IMR-90 (cell line): ENCODE measurements around the gene JAKMIP1. TPM values are rescaled to one million over a fixed set of nuclear protein-coding genes. Genes with fewer than 3 reads are reported as not detected.

Source experiments
- ATAC-seq: fragments of 200-7000 bp; cut with Tn5 transposase; 2 replicates; pipeline ENCODE4 v1.9.1; 2020; ENCODE audit warnings: low read depth, mild to moderate bottlenecking, moderate library complexity
- BruUV-seq: library from RNA; stranded (reverse); fragments of 400-500 nt; replicated peaks from 2 replicates; lab custom pipeline; 2021; lab: Mats Ljungman, UMichigan
- CTCF ChIA-PET: fragments of 300-600 bp; formaldehyde crosslinking; extraction: SDS; loops from one replicate; lab custom pipeline; 2021; ENCODE audit warnings: antibody characterized with exemption; lab: Yijun Ruan, JAX
- POLR2A ChIA-PET: fragments of 300-600 bp; sonication (Branson Sonifier 250); formaldehyde crosslinking; loops from one replicate; lab custom pipeline; 2022; ENCODE audit warnings: antibody characterized with exemption; ENCODE audit not compliant: unreplicated experiment; lab: Charles Lee
- DNase-seq: peaks from one replicate; pipeline ENCODE4 v3.0.0; 2013
- H2AFZ ChIP-seq: replicated peaks from 2 replicates; pipeline ENCODE3; 2013; ENCODE audit warnings: low read length, mild to moderate bottlenecking; ENCODE audit not compliant: poor library complexity
- H2AK5ac ChIP-seq: 2 replicates; pipeline ENCODE4 v1.6.1; 2013; ENCODE audit warnings: low read depth, low read length, inconsistent platforms
- H2AK9ac ChIP-seq: replicated peaks from 2 replicates; pipeline ENCODE3; 2013; ENCODE audit warnings: mild to moderate bottlenecking, low read depth, low read length, moderate library complexity; ENCODE audit not compliant: poor library complexity
- H2BK120ac ChIP-seq: 2 replicates; pipeline ENCODE4 v1.6.1; 2013; ENCODE audit warnings: low read depth, low read length, inconsistent platforms
- H2BK15ac ChIP-seq: 3 replicates; pipeline ENCODE4 v1.6.1; 2013; ENCODE audit warnings: low read depth, low read length, inconsistent platforms
- H2BK20ac ChIP-seq: 2 replicates; pipeline ENCODE4 v1.6.1; 2013; ENCODE audit warnings: low read depth, mild to moderate bottlenecking, inconsistent platforms, low read length, moderate library complexity
- H2BK5ac ChIP-seq: 2 replicates; pipeline ENCODE4 v1.6.1; 2013; ENCODE audit warnings: mild to moderate bottlenecking, low read depth, low read length, inconsistent platforms; ENCODE audit not compliant: poor library complexity, severe bottlenecking
- H3K14ac ChIP-seq: replicated peaks from 2 replicates; pipeline ENCODE4 v1.6.1; 2013; ENCODE audit warnings: low read depth, low read length, inconsistent platforms
- H3K18ac ChIP-seq: 2 replicates; pipeline ENCODE4 v1.6.1; 2013; ENCODE audit warnings: low read depth, low read length, control low read depth
- H3K23ac ChIP-seq: 2 replicates; pipeline ENCODE4 v1.6.1; 2013; ENCODE audit warnings: low read depth, low read length, inconsistent platforms
- H3K27ac ChIP-seq: 2 replicates; pipeline ENCODE4 v1.5.1; 2013; ENCODE audit warnings: mild to moderate bottlenecking, control low read depth, low read length; ENCODE audit not compliant: insufficient read depth
- H3K27me3 ChIP-seq: 2 replicates; pipeline ENCODE4 v1.6.1; 2013; ENCODE audit warnings: low read length; ENCODE audit not compliant: control insufficient read depth, insufficient read depth
- H3K36me3 ChIP-seq: 2 replicates; pipeline ENCODE4 v1.6.1; 2013; ENCODE audit warnings: low read length, mixed read lengths; ENCODE audit not compliant: control insufficient read depth, insufficient read depth
- H3K4ac ChIP-seq: 2 replicates; pipeline ENCODE4 v1.6.1; 2013; ENCODE audit warnings: low read depth, low read length, inconsistent platforms
- H3K4me1 ChIP-seq: 2 replicates; pipeline ENCODE4 v1.6.1; 2013; ENCODE audit warnings: low read length, mixed read lengths; ENCODE audit not compliant: control insufficient read depth, insufficient read depth
- H3K4me2 ChIP-seq: 2 replicates; pipeline ENCODE4 v1.6.1; 2013; ENCODE audit warnings: low read depth, mild to moderate bottlenecking, control low read depth, low read length, moderate library complexity
- H3K4me3 ChIP-seq: 2 replicates; pipeline ENCODE4 v1.5.1; 2013; ENCODE audit warnings: low read depth, mild to moderate bottlenecking, control low read depth, low read length, moderate library complexity; ENCODE audit not compliant: insufficient read depth
- H3K56ac ChIP-seq: 2 replicates; pipeline ENCODE4 v1.6.1; 2013; ENCODE audit warnings: low read length, inconsistent platforms; ENCODE audit not compliant: insufficient read depth; ENCODE audit errors: extremely low read depth
- H3K79me1 ChIP-seq, 2 experiments: 2 replicates each; pipeline ENCODE4 v1.6.1; 2013; ENCODE audit warnings: low read length in 2 of 2, inconsistent platforms in 1 of 2, low read depth in 1 of 2
- H3K9ac ChIP-seq: 2 replicates; pipeline ENCODE4 v1.6.1; 2013; ENCODE audit warnings: low read depth, low read length, control low read depth
- H3K9me1 ChIP-seq: 2 replicates; pipeline ENCODE4 v1.6.1; 2013; ENCODE audit warnings: low read length, inconsistent platforms; ENCODE audit not compliant: insufficient read depth
- H3K9me3 ChIP-seq: 2 replicates; pipeline ENCODE4 v1.6.1; 2013; ENCODE audit warnings: low read length; ENCODE audit not compliant: control insufficient read depth, insufficient read depth
- H4K20me1 ChIP-seq: 2 replicates; pipeline ENCODE4 v1.6.1; 2013; ENCODE audit warnings: low read length, inconsistent platforms; ENCODE audit not compliant: insufficient read depth
- H4K5ac ChIP-seq: 2 replicates; pipeline ENCODE4 v1.6.1; 2013; ENCODE audit warnings: mild to moderate bottlenecking, low read depth, low read length, control low read depth
- H4K8ac ChIP-seq, 2 experiments: 2 replicates each; pipeline ENCODE4 v1.6.1; 2013; ENCODE audit warnings: low read depth in 2 of 2, low read length in 2 of 2, control low read depth in 1 of 2, inconsistent platforms in 1 of 2
- H4K91ac ChIP-seq: 2 replicates; pipeline ENCODE4 v1.6.1; 2013; ENCODE audit warnings: low read depth, low read length, inconsistent platforms; ENCODE audit not compliant: insufficient read depth
- BHLHE40 ChIP-seq: fragments of 150-350 bp; IDR thresholded peaks from 2 replicates; pipeline ENCODE4 v1.6.1; 2016; ENCODE audit warnings: mild to moderate bottlenecking, low read depth, low read length
- CEBPB ChIP-seq: IDR thresholded peaks from 2 replicates; pipeline ENCODE4 v1.6.1; 2012; ENCODE audit warnings: low read depth, low read length, improper control_type of control experiment
- CHD1 ChIP-seq: IDR thresholded peaks from 2 replicates; pipeline ENCODE4 v1.6.1; 2012; ENCODE audit warnings: low read depth, low read length, improper control_type of control experiment
- CTCF ChIP-seq: conservative IDR thresholded peaks from 2 replicates; pipeline ENCODE4 v1.5.1; 2012; ENCODE audit warnings: mild to moderate bottlenecking, low read depth, low read length, improper control_type of control experiment
- FOS ChIP-seq: fragments of 150-350 bp; IDR thresholded peaks from 2 replicates; pipeline ENCODE4 v1.6.1; 2016; ENCODE audit warnings: low read depth, low read length
- MAFK ChIP-seq: IDR thresholded peaks from 2 replicates; pipeline ENCODE4 v1.6.1; 2012; ENCODE audit warnings: low read depth, low read length, improper control_type of control experiment
- MAZ ChIP-seq: IDR thresholded peaks from 2 replicates; pipeline ENCODE4 v1.6.1; 2012; ENCODE audit warnings: low read depth, mild to moderate bottlenecking, low read length, improper control_type of control experiment, moderate library complexity, borderline replicate concordance
- MXI1 ChIP-seq: IDR thresholded peaks from 2 replicates; pipeline ENCODE4 v1.6.1; 2012; ENCODE audit warnings: low read depth, mild to moderate bottlenecking, low read length, moderate library complexity, borderline replicate concordance
- NFE2L2 ChIP-seq: fragments of 150-350 bp; IDR thresholded peaks from 2 replicates; pipeline ENCODE4 v1.6.1; 2016; ENCODE audit warnings: low read depth, mild to moderate bottlenecking, low read length
- POLR2A ChIP-seq: IDR thresholded peaks from 2 replicates; pipeline ENCODE4 v1.6.1; 2012; ENCODE audit warnings: mild to moderate bottlenecking, low read depth, low read length
- RAD21 ChIP-seq: IDR thresholded peaks from 2 replicates; pipeline ENCODE4 v1.6.1; 2012; ENCODE audit warnings: low read length, improper control_type of control experiment
- RCOR1 ChIP-seq: IDR thresholded peaks from 2 replicates; pipeline ENCODE4 v1.6.1; 2012; ENCODE audit warnings: mild to moderate bottlenecking, low read length, improper control_type of control experiment; ENCODE audit not compliant: insufficient replicate concordance
- RFX5 ChIP-seq: IDR thresholded peaks from 2 replicates; pipeline ENCODE4 v1.8.0; 2012; ENCODE audit warnings: low read depth, mild to moderate bottlenecking, low read length, moderate library complexity
- SMC3 ChIP-seq: fragments of 150-350 bp; IDR thresholded peaks from 2 replicates; pipeline ENCODE4 v1.6.1; 2016; ENCODE audit warnings: low read depth, mild to moderate bottlenecking, antibody characterized with exemption, low read length, moderate library complexity
- WGBS, 2 experiments: methylation state at CpG; one replicate each; pipeline versions ENCODE4 v1.1.5 to v1.1.7; 2013; ENCODE audit warnings: missing lambda C conversion rate in 2 of 2; ENCODE audit not compliant: insufficient read length in 1 of 2; ENCODE audit errors: extremely low coverage in 2 of 2; 5-methylcytosine and 5-hydroxymethylcytosine counted together
- dilution Hi-C: fragments of 300-500 bp; cut with HindIII; formaldehyde crosslinking; loops from one replicate; pipeline ENCODE4 v1.14.3; 2018; ENCODE audit warnings: low sequenced_read_pairs; ENCODE audit not compliant: unreplicated experiment
- in situ Hi-C: fragments of 300-500 bp; cut with MboI; formaldehyde crosslinking; loops from 3 replicates; pipeline ENCODE4 v1.14.3; 2019; ENCODE audit warnings: low sequenced_read_pairs, inconsistent platforms, mixed read lengths
- intact Hi-C: fragments of 100-400 bp; cut with micrococcal nuclease; formaldehyde crosslinking; loops from 2 replicates; pipeline ENCODE4 v1.10.0; 2022
- polyA plus RNA-seq, 3 experiments: library from polyadenylated mRNA; depleted of rRNA; stranded (reverse); fragments of >200 nt; gene quantifications; 2 replicates each; pipeline ENCODE4 v1.2.3, GENCODE V29; 2012; ENCODE audit warnings: low replicate concordance in 1 of 3
- total RNA-seq: library from RNA; depleted of rRNA; stranded (reverse); fragments of >200 nt; gene quantifications from 2 replicates; pipeline ENCODE4 v1.2.3, GENCODE V29; 2012
- TF ChIP-seq, protein P1 (sequence below): fragments of 150-350 bp; IDR thresholded peaks from 2 replicates; pipeline ENCODE4 v1.6.1; 2016; ENCODE audit warnings: low read depth, mild to moderate bottlenecking, low read length, moderate library complexity, borderline replicate concordance
- TF ChIP-seq, protein P2 (sequence below): fragments of 150-350 bp; IDR thresholded peaks from 2 replicates; pipeline ENCODE4 v1.6.1; 2017; ENCODE audit warnings: mild to moderate bottlenecking, antibody characterized with exemption, low read length, low read depth

Gene JAKMIP1
- total and polyA plus RNA-seq, 2 of the 4 experiments (the other 2 are of a cell fraction): not detected

DNA sequence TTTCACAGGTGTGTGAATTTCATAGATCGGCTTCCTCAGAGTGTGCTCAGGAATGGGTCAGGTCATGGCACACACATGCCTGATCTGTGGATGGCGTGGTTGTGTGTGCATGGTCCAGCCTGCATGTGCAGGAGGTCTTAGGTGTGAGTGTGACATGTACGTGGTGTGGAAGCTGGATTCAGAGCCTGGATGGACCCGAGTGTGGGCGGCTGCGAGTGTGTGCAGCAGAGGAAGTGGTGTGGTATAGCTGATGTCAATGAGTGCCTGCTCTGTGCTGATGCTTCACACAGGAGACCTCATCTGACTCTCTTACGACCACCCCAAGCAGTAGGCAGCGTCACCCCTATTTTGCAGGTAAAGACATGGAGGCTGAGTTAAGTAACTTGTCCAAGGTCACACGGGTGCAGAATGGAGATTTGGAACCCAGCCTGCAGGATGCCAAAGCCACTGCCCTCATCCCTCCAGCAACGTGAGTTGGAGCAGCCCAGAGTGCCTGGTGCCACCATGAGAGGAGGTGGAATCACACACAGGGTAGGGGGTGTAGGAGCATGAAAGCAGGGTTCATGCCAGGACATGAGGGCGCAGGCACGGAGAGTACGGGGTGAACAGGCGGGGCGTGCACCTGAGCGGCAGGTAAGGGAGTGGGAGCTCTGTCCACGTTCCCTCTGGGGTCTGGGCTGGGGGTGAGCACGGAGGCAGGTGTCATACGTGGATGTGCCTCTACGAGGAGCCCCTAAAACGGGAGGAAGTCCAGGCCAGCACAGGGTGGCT, 157.9 kb downstream of the JAKMIP1 start:
- Histone ChIP-seq H2AK9ac (no peak overlapping the region), H3K14ac (no peak overlapping the region), H3K4me2 (no peak overlapping the region), H2BK120ac (no peak overlapping the region), H3K79me1 (no peaks in the 10 kb centered on the region), H3K36me3 (no peaks in the 10 kb centered on the region), H3K27me3 (no peaks in the 10 kb centered on the region), H3K9ac (no peak overlapping the region), H4K5ac (no peak overlapping the region), H2AK5ac (no peak overlapping the region), H3K23ac (no peak overlapping the region), H3K27ac (no peak overlapping the region), H3K9me1 (no peaks in the 10 kb centered on the region), H3K4me1 (no peaks in the 10 kb centered on the region), H2BK20ac (no peak overlapping the region), H3K4ac (no peak overlapping the region), H2BK5ac (no peak overlapping the region), H4K8ac (no peak overlapping the region), H3K4me3 (no peak overlapping the region), H3K18ac (no peak overlapping the region), H4K20me1 (no peaks in the 10 kb centered on the region), H4K91ac (no peak overlapping the region), H3K9me3 (peaks cover 2% of the 10 kb centered on the region; the same call in 1 of the 2 replicates), H2AFZ (no peak overlapping the region), H3K56ac (no peak overlapping the region), H2BK15ac (no peak overlapping the region)
- intact Hi-C loops (no loop called here), in situ Hi-C loops (loop anchor here (25.0 kb wide), 2 partner anchors 95 to 395 kb away; no protein-coding TSS in a partner anchor), dilution Hi-C loops (no loop called here)
- DNase-seq: no peak
- ATAC-seq: no peak
- no TSS peak for BruUV-seq
- ChIA-PET CTCF (no interaction called here), POLR2A (no interaction called here)
- WGBS, 2 experiments: no CpG with 5 or more reads among the region's 21 CpGs
- TF ChIP-seq NFE2L2 (no peak), RAD21 (no peak), BHLHE40 (no peak), FOS (no peak), MXI1 (no peak), CHD1 (no peak), MAFK (no peak), MAZ (no peak), POLR2A (no peak), SMC3 (no peak), RFX5 (no peak), CEBPB (no peak), RCOR1 (no peak), CTCF (no peak)
- TF ChIP-seq, protein P1, sequence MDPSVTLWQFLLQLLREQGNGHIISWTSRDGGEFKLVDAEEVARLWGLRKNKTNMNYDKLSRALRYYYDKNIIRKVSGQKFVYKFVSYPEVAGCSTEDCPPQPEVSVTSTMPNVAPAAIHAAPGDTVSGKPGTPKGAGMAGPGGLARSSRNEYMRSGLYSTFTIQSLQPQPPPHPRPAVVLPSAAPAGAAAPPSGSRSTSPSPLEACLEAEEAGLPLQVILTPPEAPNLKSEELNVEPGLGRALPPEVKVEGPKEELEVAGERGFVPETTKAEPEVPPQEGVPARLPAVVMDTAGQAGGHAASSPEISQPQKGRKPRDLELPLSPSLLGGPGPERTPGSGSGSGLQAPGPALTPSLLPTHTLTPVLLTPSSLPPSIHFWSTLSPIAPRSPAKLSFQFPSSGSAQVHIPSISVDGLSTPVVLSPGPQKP: no peak
- TF ChIP-seq, protein P2, sequence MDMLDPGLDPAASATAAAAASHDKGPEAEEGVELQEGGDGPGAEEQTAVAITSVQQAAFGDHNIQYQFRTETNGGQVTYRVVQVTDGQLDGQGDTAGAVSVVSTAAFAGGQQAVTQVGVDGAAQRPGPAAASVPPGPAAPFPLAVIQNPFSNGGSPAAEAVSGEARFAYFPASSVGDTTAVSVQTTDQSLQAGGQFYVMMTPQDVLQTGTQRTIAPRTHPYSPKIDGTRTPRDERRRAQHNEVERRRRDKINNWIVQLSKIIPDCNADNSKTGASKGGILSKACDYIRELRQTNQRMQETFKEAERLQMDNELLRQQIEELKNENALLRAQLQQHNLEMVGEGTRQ: no peak
